ENCODE measurements around the gene GID8. TPM values are rescaled to one million over a fixed set of nuclear protein-coding genes. Genes with fewer than 3 reads are reported as not detected.
A peak's percentile ranks its signal among the peaks of the same experiment; 100 is the strongest.

Gene GID8
- total and polyA plus RNA-seq, 2 of the 13 experiments (the other 11 are each of a cell fraction or from before 2014, with no cell fraction given): 39.6 to 59.8 TPM

GRCh38 chr20:62926229-62927127 lies 11.5 kb upstream of the GID8 start, which contains the start of gene DIDO1 (continued):
- TF ChIP-seq, protein P1, sequence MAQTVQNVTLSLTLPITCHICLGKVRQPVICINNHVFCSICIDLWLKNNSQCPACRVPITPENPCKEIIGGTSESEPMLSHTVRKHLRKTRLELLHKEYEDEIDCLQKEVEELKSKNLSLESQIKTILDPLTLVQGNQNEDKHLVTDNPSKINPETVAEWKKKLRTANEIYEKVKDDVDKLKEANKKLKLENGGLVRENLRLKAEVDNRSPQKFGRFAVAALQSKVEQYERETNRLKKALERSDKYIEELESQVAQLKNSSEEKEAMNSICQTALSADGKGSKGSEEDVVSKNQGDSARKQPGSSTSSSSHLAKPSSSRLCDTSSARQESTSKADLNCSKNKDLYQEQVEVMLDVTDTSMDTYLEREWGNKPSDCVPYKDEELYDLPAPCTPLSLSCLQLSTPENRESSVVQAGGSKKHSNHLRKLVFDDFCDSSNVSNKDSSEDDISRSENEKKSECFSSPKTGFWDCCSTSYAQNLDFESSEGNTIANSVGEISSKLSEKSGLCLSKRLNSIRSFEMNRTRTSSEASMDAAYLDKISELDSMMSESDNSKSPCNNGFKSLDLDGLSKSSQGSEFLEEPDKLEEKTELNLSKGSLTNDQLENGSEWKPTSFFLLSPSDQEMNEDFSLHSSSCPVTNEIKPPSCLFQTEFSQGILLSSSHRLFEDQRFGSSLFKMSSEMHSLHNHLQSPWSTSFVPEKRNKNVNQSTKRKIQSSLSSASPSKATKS (CRISPR knock-in tag; IDR thresholded peaks at IDR 0.05): no peak; the same call in 1 of the 2 replicates
- peak; percentile 82 for TF ChIP-seq PHF5A (CRISPR knock-in tag; IDR thresholded peaks at IDR 0.05; ENCODE audit: low read depth, unreplicated experiment)
- TF ChIP-seq SPEN (CRISPR knock-in tag; IDR thresholded peaks at IDR 0.05; ENCODE audit: low read depth): peak; percentile 94
- TF ChIP-seq ZNF574 (CRISPR knock-in tag; IDR thresholded peaks at IDR 0.05): peak; percentile 99
- TF ChIP-seq ZNF850 (CRISPR knock-in tag; conservative IDR thresholded peaks at IDR 0.05): no peak
- peak; percentile 45; the same call in 1 of the 2 replicates for TF ChIP-seq ZFP82 (CRISPR knock-in tag; IDR thresholded peaks at IDR 0.05; ENCODE audit: borderline replicate concordance)
- 0 out of 2 replicates have a peak, but pooled peaks have one; percentile 65 for TF ChIP-seq ZNF567 (CRISPR knock-in tag; IDR thresholded peaks at IDR 0.05; ENCODE audit: borderline replicate concordance)
- TF ChIP-seq TAF1 (CRISPR knock-in tag; IDR thresholded peaks at IDR 0.05): peak; percentile 85
- no peak for TF ChIP-seq IKZF1 (IDR thresholded peaks at IDR 0.05)
- TF ChIP-seq ZNF274 (CRISPR knock-in tag; IDR thresholded peaks at IDR 0.05): peak; percentile 75
- TF ChIP-seq, protein P2, sequence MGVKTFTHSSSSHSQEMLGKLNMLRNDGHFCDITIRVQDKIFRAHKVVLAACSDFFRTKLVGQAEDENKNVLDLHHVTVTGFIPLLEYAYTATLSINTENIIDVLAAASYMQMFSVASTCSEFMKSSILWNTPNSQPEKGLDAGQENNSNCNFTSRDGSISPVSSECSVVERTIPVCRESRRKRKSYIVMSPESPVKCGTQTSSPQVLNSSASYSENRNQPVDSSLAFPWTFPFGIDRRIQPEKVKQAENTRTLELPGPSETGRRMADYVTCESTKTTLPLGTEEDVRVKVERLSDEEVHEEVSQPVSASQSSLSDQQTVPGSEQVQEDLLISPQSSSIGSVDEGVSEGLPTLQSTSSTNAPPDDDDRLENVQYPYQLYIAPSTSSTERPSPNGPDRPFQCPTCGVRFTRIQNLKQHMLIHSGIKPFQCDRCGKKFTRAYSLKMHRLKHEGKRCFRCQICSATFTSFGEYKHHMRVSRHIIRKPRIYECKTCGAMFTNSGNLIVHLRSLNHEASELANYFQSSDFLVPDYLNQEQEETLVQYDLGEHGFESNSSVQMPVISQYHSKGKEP (CRISPR knock-in tag; IDR thresholded peaks at IDR 0.05): 0 out of 2 replicates have a peak, but pooled peaks have one; percentile 33
- peak; percentile 70; the same call in 1 of the 2 replicates for TF ChIP-seq ZNF256 (CRISPR knock-in tag; conservative IDR thresholded peaks at IDR 0.05)
- TF ChIP-seq NFKBIZ (CRISPR knock-in tag; IDR thresholded peaks at IDR 0.05): peak; percentile 19; the same call in 1 of the 2 replicates
- no peak for TF ChIP-seq PCBP1 (IDR thresholded peaks at IDR 0.05; ENCODE audit: borderline replicate concordance, low read depth, low read length)
- peak; percentile 91 for TF ChIP-seq TFDP1 (CRISPR knock-in tag; IDR thresholded peaks at IDR 0.05; ENCODE audit: borderline replicate concordance)
- TF ChIP-seq, protein P3, sequence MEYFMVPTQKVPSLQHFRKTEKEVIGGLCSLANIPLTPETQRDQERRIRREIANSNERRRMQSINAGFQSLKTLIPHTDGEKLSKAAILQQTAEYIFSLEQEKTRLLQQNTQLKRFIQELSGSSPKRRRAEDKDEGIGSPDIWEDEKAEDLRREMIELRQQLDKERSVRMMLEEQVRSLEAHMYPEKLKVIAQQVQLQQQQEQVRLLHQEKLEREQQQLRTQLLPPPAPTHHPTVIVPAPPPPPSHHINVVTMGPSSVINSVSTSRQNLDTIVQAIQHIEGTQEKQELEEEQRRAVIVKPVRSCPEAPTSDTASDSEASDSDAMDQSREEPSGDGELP (IDR thresholded peaks at IDR 0.05; ENCODE audit: borderline replicate concordance, low read depth): peak; percentile 26; the same call in 1 of the 2 replicates
- TF ChIP-seq KDM1A (CRISPR knock-in tag; IDR thresholded peaks at IDR 0.05): peak; percentile 7; the same call in 1 of the 2 replicates
- no peak for TF ChIP-seq ZNF484 (CRISPR knock-in tag; IDR thresholded peaks at IDR 0.05; ENCODE audit: borderline replicate concordance, low read depth)
- no peak for TF ChIP-seq ZNF558 (CRISPR knock-in tag; IDR thresholded peaks at IDR 0.05; ENCODE audit: borderline replicate concordance)
- TF ChIP-seq ZBTB1 (CRISPR knock-in tag; IDR thresholded peaks at IDR 0.05; ENCODE audit: borderline replicate concordance): no peak
